ENCODE results near the gene NRSN1.

DNA sequence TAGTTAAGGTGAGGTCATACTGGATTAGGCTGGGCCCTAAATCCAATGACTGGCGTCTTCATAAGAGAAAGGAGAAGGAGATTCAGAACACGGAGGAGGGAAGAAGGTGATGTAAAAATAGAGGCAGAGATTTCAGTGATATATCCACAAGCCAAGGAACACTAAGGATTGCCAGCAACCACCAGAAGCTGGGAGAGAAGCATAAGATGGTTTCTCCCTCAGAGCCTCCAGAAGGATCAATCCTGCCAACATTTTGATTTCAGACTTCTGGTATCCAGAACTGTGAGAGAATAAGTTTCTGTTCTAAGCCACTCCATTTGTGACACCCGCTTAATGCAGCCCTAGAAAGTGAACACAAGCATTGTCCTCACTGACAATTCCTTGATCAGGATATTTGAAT lies 33.6 kb upstream of the NRSN1 start:
- TF ChIP-seq TEAD1 (CRISPR knock-in tag; IDR thresholded peaks at IDR 0.05) (no peak), MAFG (tag; conservative IDR thresholded peaks at IDR 0.05) (no peak), MAFF (IDR thresholded peaks at IDR 0.05; ENCODE audit: low read length) (no peak), HDAC2 (IDR thresholded peaks at IDR 0.05) (no peak)
- TF ChIP-seq, protein P1, sequence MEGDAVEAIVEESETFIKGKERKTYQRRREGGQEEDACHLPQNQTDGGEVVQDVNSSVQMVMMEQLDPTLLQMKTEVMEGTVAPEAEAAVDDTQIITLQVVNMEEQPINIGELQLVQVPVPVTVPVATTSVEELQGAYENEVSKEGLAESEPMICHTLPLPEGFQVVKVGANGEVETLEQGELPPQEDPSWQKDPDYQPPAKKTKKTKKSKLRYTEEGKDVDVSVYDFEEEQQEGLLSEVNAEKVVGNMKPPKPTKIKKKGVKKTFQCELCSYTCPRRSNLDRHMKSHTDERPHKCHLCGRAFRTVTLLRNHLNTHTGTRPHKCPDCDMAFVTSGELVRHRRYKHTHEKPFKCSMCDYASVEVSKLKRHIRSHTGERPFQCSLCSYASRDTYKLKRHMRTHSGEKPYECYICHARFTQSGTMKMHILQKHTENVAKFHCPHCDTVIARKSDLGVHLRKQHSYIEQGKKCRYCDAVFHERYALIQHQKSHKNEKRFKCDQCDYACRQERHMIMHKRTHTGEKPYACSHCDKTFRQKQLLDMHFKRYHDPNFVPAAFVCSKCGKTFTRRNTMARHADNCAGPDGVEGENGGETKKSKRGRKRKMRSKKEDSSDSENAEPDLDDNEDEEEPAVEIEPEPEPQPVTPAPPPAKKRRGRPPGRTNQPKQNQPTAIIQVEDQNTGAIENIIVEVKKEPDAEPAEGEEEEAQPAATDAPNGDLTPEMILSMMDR (IDR thresholded peaks at IDR 0.05 in 2 of 3, conservative IDR thresholded peaks at IDR 0.05 in 1 of 3; ENCODE audit: insufficient read depth in 2 of 3, low read depth in 1 of 3, low read length in 3 of 3): no peak

Measured in K562 (cell line).